ENCODE results near the gene S100A4. TPM values are rescaled to one million over a fixed set of nuclear protein-coding genes. Genes with fewer than 3 reads are reported as not detected.
"Not testable (repeated sequence)": the region's sequence is repeated elsewhere in the genome, so short reads cannot be mapped to it uniquely, and the experiment has no call there.

S100A4 gene
- total RNA-seq, result 7.6 and 303 TPM in 2 replicates

- peak; percentile 91 for DNase-seq (ENCODE audit: low read depth)
Observed at GRCh38 chr1:153545067-153546055, at the start of gene S100A4. S100A4 (minus strand) TSS chr1:153545806; CDS start chr1:153544794, 1,012 bp downstream.

- DNase-seq (ENCODE audit: low read depth), result no peak
Observed at GRCh38 chr1:153592748-153593147, 47.1 kb upstream of the S100A4 start.

- DNase-seq (ENCODE audit: low read depth), result no peak
Observed at GRCh38 chr1:153588482-153588881, 42.9 kb upstream of the S100A4 start.

- not testable (repeated sequence) for DNase-seq (ENCODE audit: low read depth)
Observed at GRCh38 chr1:153588033-153588432, 42.4 kb upstream of the S100A4 start.

- no peak for DNase-seq (ENCODE audit: low read depth)
Observed at GRCh38 chr1:153587314-153587713, 41.7 kb upstream of the S100A4 start.

GRCh38 chr1:153586347-153586746 is 40.7 kb upstream of the S100A4 start:
- DNase-seq (ENCODE audit: low read depth), result no peak

GRCh38 chr1:153585006-153585405 is 39.4 kb upstream of the S100A4 start:
- no peak for DNase-seq (ENCODE audit: low read depth)

GRCh38 chr1:153583976-153584375 is 38.4 kb upstream of the S100A4 start:
- no peak for DNase-seq (ENCODE audit: low read depth)

GRCh38 chr1:153583514-153583913 is 37.9 kb upstream of the S100A4 start:
- DNase-seq (ENCODE audit: low read depth), result not testable (repeated sequence)

- DNase-seq (ENCODE audit: low read depth), result not testable (repeated sequence)
Observed at GRCh38 chr1:153582836-153583235, 37.2 kb upstream of the S100A4 start.

- DNase-seq (ENCODE audit: low read depth), result no peak
Observed at GRCh38 chr1:153578936-153579335, 33.3 kb upstream of the S100A4 start.

- no peak for DNase-seq (ENCODE audit: low read depth)
Observed at GRCh38 chr1:153578490-153578889, 32.9 kb upstream of the S100A4 start.

GRCh38 chr1:153577624-153578051 is 32.0 kb upstream of the S100A4 start:
- no peak for DNase-seq (ENCODE audit: low read depth)

GRCh38 chr1:153577138-153577537 is 31.5 kb upstream of the S100A4 start:
- DNase-seq (ENCODE audit: low read depth), result no peak

- not testable (repeated sequence) for DNase-seq (ENCODE audit: low read depth)
Observed at GRCh38 chr1:153575497-153575896, 29.9 kb upstream of the S100A4 start.

GRCh38 chr1:153575081-153575491 is 29.5 kb upstream of the S100A4 start:
- DNase-seq (ENCODE audit: low read depth), result not testable (repeated sequence)

- DNase-seq (ENCODE audit: low read depth), result no peak
Observed at GRCh38 chr1:153573351-153573750, 27.7 kb upstream of the S100A4 start.

GRCh38 chr1:153572569-153573015 is 27.0 kb upstream of the S100A4 start:
- peak; percentile 93 for DNase-seq (ENCODE audit: low read depth)

GRCh38 chr1:153571706-153572105 is 26.1 kb upstream of the S100A4 start:
- DNase-seq (ENCODE audit: low read depth), result no peak

GRCh38 chr1:153570874-153571273 is 25.3 kb upstream of the S100A4 start:
- no peak for DNase-seq (ENCODE audit: low read depth)

GRCh38 chr1:153569465-153569864 is 23.9 kb upstream of the S100A4 start:
- no peak for DNase-seq (ENCODE audit: low read depth)

GRCh38 chr1:153568367-153569099 is 22.9 kb upstream of the S100A4 start:
- DNase-seq (ENCODE audit: low read depth), result peak; percentile 77
